Measurements from ENCODE around the gene IFT81. TPM values are rescaled to one million over a fixed set of nuclear protein-coding genes. Genes with fewer than 3 reads are reported as not detected.

The IFT81 gene
- total and polyA plus RNA-seq, 2 of the 13 experiments (the other 11 are each of a cell fraction or from before 2014, with no cell fraction given), result 4.2 to 13.0 TPM

GRCh38 chr12:110111476-110112334 lies 12.5 kb upstream of the IFT81 start (continued):
- TF ChIP-seq ZNF407 (CRISPR knock-in tag; IDR thresholded peaks at IDR 0.05; ENCODE audit: not compliant biosample characterization), result no peak
- no peak for TF ChIP-seq ZHX1 (CRISPR knock-in tag; IDR thresholded peaks at IDR 0.05; ENCODE audit: low read depth)
- no peak for TF ChIP-seq CBX5 (CRISPR knock-in tag; IDR thresholded peaks at IDR 0.05; ENCODE audit: borderline replicate concordance)
- no peak for TF ChIP-seq ZUFSP (CRISPR knock-in tag; IDR thresholded peaks at IDR 0.05; ENCODE audit: borderline replicate concordance)
- TF ChIP-seq JUN (CRISPR knock-in tag; IDR thresholded peaks at IDR 0.05), result peak; percentile 39
- no peak for TF ChIP-seq ZNF10 (CRISPR knock-in tag; IDR thresholded peaks at IDR 0.05; ENCODE audit: borderline replicate concordance, low read depth)
- no peak for TF ChIP-seq ZSCAN30 (CRISPR knock-in tag; IDR thresholded peaks at IDR 0.05)
- TF ChIP-seq DMTF1 (CRISPR knock-in tag; IDR thresholded peaks at IDR 0.05), result no peak
- TF ChIP-seq TGIF2 (CRISPR knock-in tag; IDR thresholded peaks at IDR 0.05), result no peak
- TF ChIP-seq TFAP4 (IDR thresholded peaks at IDR 0.05; ENCODE audit: borderline replicate concordance, low read depth), result peak; percentile 47; the same call in 1 of the 2 replicates
- no peak for TF ChIP-seq HNRNPUL1 (IDR thresholded peaks at IDR 0.05; ENCODE audit: low read depth, low read length)

Data from HepG2 (cell line).